KMS-11 (cell line): ENCODE measurements around the gene FKBP4.

Source experiments
- H2AFZ ChIP-seq: fragments of 200-600 bp; sonication (generic); 2 replicates; pipeline ENCODE4 v1.6.1; 2016; ENCODE audit warnings: antibody characterized with exemption, mixed run types, low read depth
- H3K27ac ChIP-seq: fragments of 200-600 bp; sonication (generic); 2 replicates; pipeline ENCODE4 v1.6.1; 2016; ENCODE audit warnings: mild to moderate bottlenecking, mixed run types
- H3K27me3 ChIP-seq: fragments of 200-600 bp; sonication (generic); 2 replicates; pipeline ENCODE4 v1.6.1; 2017; ENCODE audit warnings: mild to moderate bottlenecking, low read depth, mixed run types, moderate library complexity; ENCODE audit not compliant: insufficient read depth
- H3K36me3 ChIP-seq: fragments of 200-600 bp; sonication (generic); 2 replicates; pipeline ENCODE4 v1.6.1; 2017; ENCODE audit warnings: mild to moderate bottlenecking, mixed run types; ENCODE audit not compliant: insufficient read depth
- H3K4me1 ChIP-seq: fragments of 200-600 bp; sonication (generic); 2 replicates; pipeline ENCODE4 v1.6.1; 2016; ENCODE audit warnings: mild to moderate bottlenecking, low read depth, mixed run types; ENCODE audit not compliant: poor library complexity, severe bottlenecking
- H3K4me2 ChIP-seq: fragments of 200-600 bp; sonication (generic); 2 replicates; pipeline ENCODE4 v1.7.0; 2016; ENCODE audit warnings: mild to moderate bottlenecking, mixed run types
- H3K4me3 ChIP-seq: fragments of 200-600 bp; sonication (generic); IDR thresholded peaks from 2 replicates; pipeline ENCODE4 v1.6.1; 2017; ENCODE audit warnings: low read depth, low read length, mixed read lengths; ENCODE audit not compliant: insufficient read depth
- H3K79me2 ChIP-seq: fragments of 200-600 bp; sonication (generic); 2 replicates; pipeline ENCODE4 v1.6.1; 2016; ENCODE audit warnings: low read depth, mixed run types; ENCODE audit not compliant: insufficient read depth
- H3K9ac ChIP-seq: fragments of 200-600 bp; sonication (generic); 2 replicates; pipeline ENCODE4 v1.6.1; 2016; ENCODE audit warnings: mild to moderate bottlenecking, mixed run types
- H4K20me1 ChIP-seq: fragments of 200-600 bp; sonication (generic); 2 replicates; pipeline ENCODE4 v1.6.1; 2016; ENCODE audit warnings: mild to moderate bottlenecking, mixed run types; ENCODE audit not compliant: insufficient read depth
- CTCF ChIP-seq: fragments of 200-600 bp; sonication (generic); conservative IDR thresholded peaks from 2 replicates; pipeline ENCODE4 v1.6.1; 2017; ENCODE audit warnings: low read depth, mild to moderate bottlenecking, antibody characterized with exemption, low read length, moderate library complexity, mixed read lengths

FKBP4 gene

GRCh38 chr12:2751230-2751629 lies 43.5 kb upstream of the FKBP4 start:
- Histone ChIP-seq H3K79me2 (no peaks in the 10 kb centered on the region), H2AFZ (no peak overlapping the region), H3K4me3 (no peak overlapping the region), H3K27me3 (peaks cover 3% of the 10 kb centered on the region; the same call in 1 of the 2 replicates), H3K9ac (no peak overlapping the region), H3K36me3 (no peaks in the 10 kb centered on the region), H3K4me2 (no peak overlapping the region), H3K27ac (no peak overlapping the region), H3K4me1 (no peaks in the 10 kb centered on the region), H4K20me1 (no peaks in the 10 kb centered on the region)
- no peak for TF ChIP-seq CTCF

GRCh38 chr12:2751686-2752085 lies 43.1 kb upstream of the FKBP4 start:
- Histone ChIP-seq H3K27ac (no peak overlapping the region), H3K4me3 (no peak overlapping the region), H3K27me3 (peaks cover 3% of the 10 kb centered on the region; the same call in 1 of the 2 replicates), H3K36me3 (no peaks in the 10 kb centered on the region), H3K4me2 (no peak overlapping the region), H3K79me2 (no peaks in the 10 kb centered on the region), H3K4me1 (no peaks in the 10 kb centered on the region), H3K9ac (no peak overlapping the region), H4K20me1 (no peaks in the 10 kb centered on the region), H2AFZ (no peak overlapping the region)
- no peak for TF ChIP-seq CTCF

DNA sequence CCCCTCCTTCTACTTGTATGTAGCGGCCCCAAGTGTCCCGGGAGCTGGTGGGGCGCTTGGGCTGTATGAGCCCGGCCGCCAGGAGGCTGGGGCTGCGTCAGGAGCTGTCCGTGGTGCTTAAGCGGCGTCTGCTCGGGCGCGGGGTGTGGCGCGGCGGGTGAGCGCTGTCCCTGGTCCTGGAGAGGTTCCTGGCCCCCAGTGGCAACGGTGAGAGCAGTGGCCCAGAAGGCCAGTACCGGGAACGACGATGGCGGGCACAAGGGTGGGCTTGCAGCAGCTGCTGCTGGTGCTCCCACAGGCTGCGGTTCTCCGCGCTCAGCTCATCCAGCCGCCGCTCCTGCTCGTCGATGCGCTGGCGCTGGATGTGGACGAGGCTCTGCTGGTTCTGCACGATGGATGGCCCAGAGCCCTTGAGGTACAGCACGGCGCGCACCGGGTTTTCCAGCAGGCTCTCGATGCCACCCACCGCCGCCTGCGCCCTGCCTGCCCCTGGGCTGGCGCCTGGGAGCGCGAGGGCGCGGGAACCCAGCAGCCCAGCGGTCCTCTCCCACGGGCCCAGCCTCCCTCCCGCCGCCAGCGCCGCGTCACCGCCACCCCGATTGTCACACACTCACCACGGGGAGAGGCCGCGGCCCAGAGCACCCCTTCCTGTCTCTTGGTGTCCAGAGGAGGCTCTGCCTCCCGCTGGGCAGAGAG lies 41.9 kb upstream of the FKBP4 start:
- peaks cover 3% of the 10 kb centered on the region; the same call in 1 of the 2 replicates for H3K27me3 ChIP-seq
- H3K4me3 ChIP-seq = no peak overlapping the region
- no peaks in the 10 kb centered on the region for H3K4me1 ChIP-seq
- no peak overlapping the region for H2AFZ ChIP-seq
- H4K20me1 ChIP-seq = no peaks in the 10 kb centered on the region
- H3K9ac ChIP-seq = no peak overlapping the region
- no peaks in the 10 kb centered on the region for H3K79me2 ChIP-seq
- TF ChIP-seq CTCF = no peak
- H3K27ac ChIP-seq = no peak overlapping the region
- H3K36me3 ChIP-seq = no peaks in the 10 kb centered on the region
- H3K4me2 ChIP-seq = no peak overlapping the region

- H3K36me3 ChIP-seq = no peaks in the 10 kb centered on the region
- H3K4me2 ChIP-seq = no peak overlapping the region
- no peaks in the 10 kb centered on the region for H3K79me2 ChIP-seq
- H3K27me3 ChIP-seq = peaks cover 3% of the 10 kb centered on the region; the same call in 1 of the 2 replicates
- no peak overlapping the region for H3K9ac ChIP-seq
- no peak overlapping the region for H3K27ac ChIP-seq
- TF ChIP-seq CTCF = no peak
- H2AFZ ChIP-seq = no peak overlapping the region
- H3K4me1 ChIP-seq = no peaks in the 10 kb centered on the region
- no peak overlapping the region for H3K4me3 ChIP-seq
- no peaks in the 10 kb centered on the region for H4K20me1 ChIP-seq
These were observed 41.2 kb upstream of the FKBP4 start for GRCh38 chr12:2753536-2753935.
